HS-27A (cell line): ENCODE data around the gene ICE2.

ENCODE experiments used
- DNase-seq: peaks from one replicate; pipeline ENCODE4 v3.0.0-alpha.2; 2012; ENCODE audit warnings: low read depth, missing footprints

The ICE2 gene

GRCh38 chr15:60390231-60390630, 88.7 kb downstream of the ICE2 start:
- no peak for DNase-seq

DNA sequence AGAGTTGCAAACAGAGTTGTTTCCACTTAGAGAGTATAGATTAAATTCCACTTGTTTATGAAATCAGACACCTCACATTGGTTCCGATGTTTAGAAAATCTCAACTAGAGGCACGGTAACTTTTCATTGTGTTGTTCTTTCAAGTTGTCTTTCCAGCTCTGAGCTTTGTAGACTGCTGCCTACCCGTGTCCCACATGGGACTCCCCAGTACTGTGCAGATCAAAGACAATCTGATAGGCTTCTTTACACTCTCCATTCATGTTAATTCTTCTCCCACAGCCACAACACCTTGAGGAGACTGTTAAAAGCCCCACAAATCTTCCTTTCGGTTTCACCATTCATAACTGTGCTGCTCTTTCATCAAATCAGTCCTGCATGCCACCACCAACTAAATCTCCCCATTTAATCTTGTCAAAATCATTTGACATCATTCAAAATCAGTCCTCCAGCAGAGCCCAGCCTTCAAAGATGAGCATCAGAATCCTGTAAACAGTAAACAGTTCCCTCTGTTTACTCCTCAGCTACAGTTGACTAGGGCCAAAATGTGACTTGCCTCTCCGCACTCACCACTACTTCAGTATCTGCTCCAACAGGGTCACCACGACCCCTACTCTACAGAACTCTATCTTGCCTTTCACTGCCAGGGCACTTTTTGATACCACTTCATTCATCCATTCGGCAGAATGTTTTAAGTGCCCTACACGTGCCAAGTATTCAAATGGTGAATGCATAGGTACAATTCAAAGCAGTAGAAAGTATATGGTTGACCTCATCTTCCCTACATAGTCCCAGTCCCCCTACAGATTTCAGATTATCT, 89.5 kb downstream of the ICE2 start:
- no peak for DNase-seq

DNA sequence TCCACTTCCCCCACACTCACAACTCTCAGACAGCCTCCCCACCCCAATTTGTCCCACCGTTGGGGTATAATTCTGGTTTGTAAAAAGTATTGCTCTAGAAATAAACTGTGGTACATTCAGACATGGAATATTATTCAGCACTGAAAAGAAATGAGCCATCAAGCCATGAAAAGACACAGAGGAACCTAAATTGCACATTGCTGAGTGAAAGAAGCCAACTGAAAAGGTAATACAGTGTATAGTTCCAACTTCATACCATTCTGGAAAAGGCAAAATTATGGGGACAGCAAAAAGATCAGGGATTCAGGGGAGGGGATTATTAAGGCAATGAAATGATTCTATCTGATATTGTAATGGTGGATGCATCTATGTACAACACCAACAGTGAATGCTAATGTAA, 91.6 kb downstream of the ICE2 start:
- no peak for DNase-seq

- no peak for DNase-seq
Measured at GRCh38 chr15:60386615-60387014, 92.3 kb downstream of the ICE2 start.

- DNase-seq: no peak
Measured at GRCh38 chr15:60385620-60386552, 93.1 kb downstream of the ICE2 start.

- DNase-seq: no peak
Measured at GRCh38 chr15:60384526-60385126, 94.3 kb downstream of the ICE2 start.

DNA sequence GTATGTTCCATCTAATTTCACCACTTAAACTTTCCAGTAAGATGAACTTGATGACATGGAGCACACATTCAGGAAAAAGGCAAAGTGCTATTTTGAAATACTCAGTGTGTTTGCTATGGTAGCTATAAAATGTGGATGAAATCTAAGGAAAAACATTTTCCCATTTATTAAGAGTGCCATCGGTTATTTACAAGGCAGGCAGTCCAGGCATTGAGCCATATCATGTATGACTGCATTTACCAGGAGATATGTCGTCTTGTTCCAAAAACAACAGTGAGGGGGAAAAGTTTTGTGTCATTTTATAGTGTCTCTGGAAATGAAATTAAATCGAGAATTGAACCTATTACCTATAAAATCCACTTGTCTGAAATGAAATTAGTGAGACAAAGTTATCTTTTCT, 94.9 kb downstream of the ICE2 start:
- no peak for DNase-seq

DNA sequence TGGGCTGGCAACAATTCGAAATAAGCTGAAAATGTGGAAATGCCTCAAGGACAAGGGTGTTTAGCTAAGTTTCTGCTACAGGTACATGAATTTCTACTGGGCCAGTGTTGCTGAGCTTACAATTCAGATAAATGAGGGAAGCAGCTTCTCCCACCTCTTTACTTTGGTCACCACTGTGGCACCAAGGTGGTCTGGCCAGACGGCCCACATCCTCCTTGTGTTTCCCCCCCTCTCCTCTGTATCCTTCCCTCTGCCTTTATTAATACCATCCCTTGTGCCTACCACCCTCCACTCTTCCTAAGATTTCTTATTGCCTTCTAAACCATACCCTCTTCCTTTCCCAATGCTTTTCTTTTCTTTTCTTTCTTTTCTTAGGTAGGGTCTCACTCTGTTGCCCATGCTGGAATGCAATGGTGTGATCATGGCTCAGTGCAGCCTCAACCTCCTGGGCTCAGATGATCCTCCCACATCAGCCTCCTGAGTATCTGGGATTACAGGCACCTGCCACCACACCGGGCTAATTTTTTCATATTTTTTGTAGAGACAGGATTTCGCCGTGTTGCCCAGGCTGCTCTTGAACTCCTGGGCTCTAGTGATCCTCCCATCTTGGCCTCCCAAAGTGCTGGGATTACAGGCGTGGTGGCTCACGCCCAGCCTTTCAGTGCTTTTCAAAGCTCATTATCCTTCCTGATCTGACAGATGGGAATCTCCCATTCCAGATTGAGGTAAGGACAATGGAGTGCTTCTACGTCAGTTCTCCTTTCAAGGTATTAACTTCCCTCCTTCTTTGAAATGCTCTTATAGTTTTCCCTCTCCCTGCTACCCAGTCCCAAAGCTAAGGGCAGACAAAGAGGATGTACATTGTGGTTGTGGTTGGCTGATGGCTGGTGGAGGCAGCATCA, 95.9 kb downstream of the ICE2 start:
- no peak for DNase-seq

DNA sequence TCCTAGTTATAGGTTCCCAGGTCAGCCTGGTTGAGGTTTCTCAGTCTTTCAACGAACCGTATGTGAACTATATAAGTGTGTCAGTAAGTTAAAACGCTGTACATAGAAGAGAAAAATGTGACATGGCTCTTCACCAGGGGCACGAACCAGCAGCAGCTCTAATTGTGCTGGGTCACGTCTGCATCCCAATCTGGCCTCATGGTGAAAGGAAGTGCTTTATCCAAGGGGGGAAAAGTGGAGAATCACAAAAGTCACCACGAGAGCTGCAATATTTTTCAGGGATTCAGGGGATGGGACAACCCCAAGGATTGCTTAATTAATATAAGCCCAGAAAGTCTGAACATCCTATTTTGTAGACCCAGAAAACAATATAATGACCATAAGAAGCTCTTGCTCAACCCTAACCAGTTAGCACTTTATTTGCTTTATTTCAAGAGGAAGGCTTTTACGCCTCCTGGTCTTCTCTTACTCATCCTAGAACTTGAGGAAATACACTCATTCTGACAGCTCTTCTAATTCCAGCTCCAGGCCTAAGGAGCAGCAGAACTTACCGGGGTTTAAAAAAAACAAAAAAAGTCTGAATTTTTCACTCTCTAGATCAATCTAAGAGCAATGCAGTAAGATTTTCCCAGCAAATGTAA, 97.7 kb downstream of the ICE2 start:
- no peak for DNase-seq

DNA sequence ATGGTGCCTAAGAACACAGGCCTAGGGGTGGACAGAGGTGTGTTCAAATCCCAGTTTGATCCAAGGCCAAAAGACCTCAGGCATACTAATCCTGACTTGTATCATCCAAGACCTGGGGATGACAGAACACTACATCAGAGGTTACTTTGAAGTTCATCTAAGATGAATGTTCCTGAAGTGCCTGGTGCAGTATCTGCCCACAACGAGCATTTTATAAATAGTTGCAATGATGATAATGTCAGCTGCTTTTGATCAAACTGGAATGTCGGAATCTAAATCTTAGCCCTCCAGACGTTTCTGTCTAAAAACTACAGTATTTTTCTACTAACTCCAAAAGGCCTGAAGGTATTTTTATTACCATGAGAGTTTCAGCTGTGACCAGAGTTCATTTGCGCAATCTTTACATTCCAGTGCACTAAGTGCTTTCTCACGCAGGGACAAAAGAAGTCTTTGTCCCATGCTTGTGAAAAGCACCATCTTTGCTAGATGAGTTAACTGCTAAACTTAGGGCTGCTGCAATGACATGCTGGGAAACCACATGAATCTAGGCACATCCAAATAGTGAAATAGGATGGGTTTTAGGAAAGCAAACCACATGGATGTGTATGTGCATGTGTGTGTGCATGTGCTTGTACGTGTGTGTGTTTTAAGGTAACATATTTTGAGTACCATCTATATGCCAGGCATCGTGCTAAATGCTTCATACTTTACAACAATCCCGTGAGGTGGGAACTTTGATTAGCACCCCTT, 99.2 kb downstream of the ICE2 start:
- no peak for DNase-seq

DNA sequence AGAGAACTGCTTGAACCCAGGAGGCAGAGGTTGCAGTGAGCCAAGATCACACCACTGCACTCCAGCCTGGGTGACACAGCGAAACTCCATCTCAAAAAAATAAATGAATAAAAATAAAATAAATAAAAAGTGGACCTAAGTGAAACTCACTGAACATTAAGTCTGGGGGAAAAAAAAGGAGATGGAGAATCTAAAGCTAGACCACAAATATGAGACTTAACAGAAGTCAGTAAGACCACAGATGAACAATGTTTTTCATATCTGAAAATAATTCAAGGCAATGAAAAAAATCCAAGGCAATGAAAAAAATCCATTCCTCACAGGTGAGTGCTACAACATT, 99.8 kb downstream of the ICE2 start:
- no peak for DNase-seq

- no peak for DNase-seq
Measured at GRCh38 chr15:60376677-60377095, 102.3 kb downstream of the ICE2 start.

DNA sequence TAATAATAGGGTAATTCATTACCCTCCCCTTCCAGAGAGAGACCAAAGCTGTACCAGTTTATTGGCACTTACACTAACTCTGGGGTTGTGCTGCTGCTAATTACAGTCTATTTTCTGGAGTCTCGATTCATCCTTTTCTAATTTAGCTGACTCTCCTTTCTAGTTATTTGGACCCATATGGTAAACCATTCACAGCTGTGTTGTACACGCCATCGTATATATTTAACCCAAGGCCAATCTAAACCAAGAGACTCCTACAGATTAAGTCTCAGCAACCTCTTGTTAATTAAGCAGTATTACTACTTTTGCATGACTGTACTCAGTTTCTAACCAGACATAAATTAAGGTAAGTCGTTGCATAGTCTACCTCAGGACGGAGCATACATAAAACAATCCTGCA, 103.6 kb downstream of the ICE2 start:
- DNase-seq: no peak

GRCh38 chr15:60374628-60375081, 104.3 kb downstream of the ICE2 start:
- DNase-seq: peak; percentile 97

- DNase-seq: no peak
Measured at GRCh38 chr15:60374209-60374608, 104.7 kb downstream of the ICE2 start.

- no peak for DNase-seq
Measured at GRCh38 chr15:60373745-60374144, 105.2 kb downstream of the ICE2 start.

DNA sequence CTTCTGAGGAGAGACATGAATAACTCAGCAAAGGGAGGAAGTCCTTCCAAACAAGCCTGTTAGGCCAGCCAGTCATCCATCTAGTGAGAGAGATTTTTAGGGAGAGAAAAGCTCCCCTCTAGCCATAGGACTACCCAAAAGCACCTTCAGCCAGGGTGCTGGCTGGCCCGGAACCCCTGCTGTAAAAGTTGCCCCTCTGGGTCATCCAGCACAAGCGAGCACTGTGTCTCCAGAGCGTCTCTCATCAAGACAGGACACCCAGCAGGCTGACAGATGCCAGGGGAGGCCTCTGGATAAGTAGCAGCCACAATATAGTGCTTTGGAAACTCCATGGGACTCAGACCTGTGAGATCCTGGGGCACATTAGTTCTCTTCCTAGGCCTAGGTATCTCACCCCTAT, 105.6 kb downstream of the ICE2 start:
- DNase-seq: no peak

GRCh38 chr15:60372756-60373155, 106.2 kb downstream of the ICE2 start:
- peak; percentile 79 for DNase-seq

GRCh38 chr15:60372227-60372626, 106.7 kb downstream of the ICE2 start:
- DNase-seq: no peak
